GM08714 (cell line): Measurements from ENCODE around the gene PIWIL4.

Experiments
- H3K4me3 ChIP-seq: fragments of 200-500 bp; sonication (Bioruptor generic); 2 replicates; pipeline ENCODE4 v1.5.1; 2014; ENCODE audit warnings: mild to moderate bottlenecking, low read length, inconsistent platforms
- ZNF274 ChIP-seq: IDR thresholded peaks from 2 replicates; pipeline ENCODE4 v1.6.1; 2012; ENCODE audit warnings: mild to moderate bottlenecking, low read depth, low read length

Gene PIWIL4

DNA sequence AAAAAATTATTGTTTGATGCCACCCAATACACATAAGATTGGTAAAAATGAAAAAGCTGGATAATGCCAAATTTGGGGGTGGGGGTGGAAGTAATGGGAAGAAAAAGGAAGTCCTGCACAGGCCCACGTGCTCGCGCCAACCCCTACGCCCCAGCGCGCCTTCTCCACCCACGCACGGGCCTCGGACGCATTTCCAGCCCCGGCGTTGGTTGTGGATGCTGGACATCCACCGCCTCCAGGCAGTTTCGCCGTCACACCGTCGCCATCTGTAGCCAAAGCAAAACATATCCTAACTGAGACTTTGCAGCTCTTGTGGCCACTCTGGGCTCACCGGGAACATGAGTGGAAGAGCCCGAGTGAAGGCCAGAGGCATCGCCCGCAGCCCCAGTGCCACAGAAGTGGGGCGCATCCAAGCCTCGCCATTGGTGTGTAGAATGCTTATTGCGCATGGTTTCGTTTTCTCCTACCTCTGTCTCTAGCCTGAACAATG is at the start of gene PIWIL4:
Gene PIWIL4 (plus strand): TSS at position 188 of the 490 bp plus-strand sequence. CDS start 151 bp downstream, at position 339.
- H3K4me3 ChIP-seq: no peak within 1 kb of the TSS
- no peak for TF ChIP-seq ZNF274

DNA sequence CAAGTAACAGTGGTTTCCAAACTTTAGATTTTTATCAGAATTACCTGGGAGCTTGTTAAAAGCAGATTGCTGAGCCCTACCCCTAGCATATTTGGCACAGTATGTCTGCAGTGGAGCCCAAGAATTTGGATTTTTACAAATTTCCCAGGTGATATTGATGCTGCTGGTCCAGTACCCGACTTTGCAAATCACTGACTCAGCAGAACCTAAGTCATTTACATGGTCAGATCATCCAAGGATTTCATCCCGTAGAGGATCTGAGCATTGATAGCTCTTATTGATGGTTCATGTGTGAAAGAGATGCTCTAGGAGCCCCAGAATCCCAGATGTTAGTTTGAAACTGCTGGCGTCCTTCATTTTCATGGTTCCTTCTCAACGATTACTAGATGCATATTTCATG is 48.9 kb upstream of the PIWIL4 start:
- TF ChIP-seq ZNF274: no peak
- no peak overlapping the region for H3K4me3 ChIP-seq

DNA sequence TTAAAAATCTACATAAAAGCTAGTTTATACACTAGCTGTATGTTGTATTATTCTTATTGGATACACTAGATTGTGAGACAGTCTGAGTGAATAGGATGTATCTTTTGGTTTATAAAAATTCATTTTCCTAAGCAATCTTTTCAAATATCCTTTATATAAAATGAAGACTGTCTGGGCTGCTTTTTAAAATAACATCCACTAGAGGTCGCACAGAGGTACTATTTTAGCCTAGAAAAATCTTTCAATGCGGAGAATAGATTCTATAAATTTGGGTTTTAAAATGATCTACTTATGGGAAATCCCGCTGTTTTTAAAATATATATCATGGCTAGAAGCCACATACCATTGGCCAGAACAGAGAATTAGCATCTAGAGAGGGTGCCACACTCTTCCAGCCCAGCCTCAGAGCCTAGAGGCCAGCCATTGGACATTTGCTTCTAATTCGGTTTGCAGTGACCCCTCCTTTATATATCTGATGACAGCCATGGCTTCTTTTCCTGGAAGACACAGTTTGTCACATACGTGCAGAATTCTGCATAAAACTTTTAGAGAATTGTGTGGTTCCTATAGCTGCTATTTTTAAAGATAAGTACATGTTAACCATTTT is 47.6 kb upstream of the PIWIL4 start:
- no peak for TF ChIP-seq ZNF274
- no peak overlapping the region for H3K4me3 ChIP-seq

DNA sequence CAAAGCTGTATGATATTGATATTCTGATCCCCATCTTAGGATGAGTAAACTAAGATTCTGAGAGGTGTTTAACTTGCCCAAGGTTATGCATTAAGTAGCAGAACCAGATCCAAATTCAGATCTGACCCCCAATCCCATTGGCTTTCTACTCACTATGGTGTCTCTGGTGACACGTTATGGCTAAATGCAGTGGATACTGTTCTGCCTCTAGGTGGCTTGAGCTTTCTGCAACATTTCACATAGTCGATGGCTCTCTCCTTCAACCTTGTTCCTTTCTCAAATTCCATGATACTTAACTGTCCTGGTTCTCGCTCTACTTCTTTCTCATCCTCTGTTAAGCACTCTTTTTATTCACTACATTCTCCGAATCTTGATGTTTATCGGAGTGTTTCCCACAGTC is 45.5 kb upstream of the PIWIL4 start:
- TF ChIP-seq ZNF274: no peak
- no peak overlapping the region for H3K4me3 ChIP-seq

DNA sequence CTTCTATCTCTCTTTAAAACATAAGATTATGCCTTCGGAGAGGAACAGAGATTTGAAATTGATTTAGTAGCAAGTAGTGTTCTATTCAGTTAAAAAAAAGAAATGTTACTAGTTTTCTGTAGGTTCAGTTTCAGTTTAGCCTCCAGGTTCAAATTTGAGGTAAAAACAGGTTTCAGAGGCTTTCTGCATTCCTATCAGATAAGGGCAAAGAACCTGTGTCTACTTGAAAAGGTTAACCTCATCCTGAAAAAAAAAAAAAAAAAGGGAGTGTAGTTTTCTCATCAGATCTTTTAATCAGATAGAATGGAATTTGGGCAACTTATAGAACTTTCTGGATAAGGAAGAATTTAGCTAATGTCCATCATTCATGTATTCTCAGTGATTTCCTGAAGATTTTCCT is 42.8 kb upstream of the PIWIL4 start:
- TF ChIP-seq ZNF274: no peak
- no peak overlapping the region for H3K4me3 ChIP-seq

DNA sequence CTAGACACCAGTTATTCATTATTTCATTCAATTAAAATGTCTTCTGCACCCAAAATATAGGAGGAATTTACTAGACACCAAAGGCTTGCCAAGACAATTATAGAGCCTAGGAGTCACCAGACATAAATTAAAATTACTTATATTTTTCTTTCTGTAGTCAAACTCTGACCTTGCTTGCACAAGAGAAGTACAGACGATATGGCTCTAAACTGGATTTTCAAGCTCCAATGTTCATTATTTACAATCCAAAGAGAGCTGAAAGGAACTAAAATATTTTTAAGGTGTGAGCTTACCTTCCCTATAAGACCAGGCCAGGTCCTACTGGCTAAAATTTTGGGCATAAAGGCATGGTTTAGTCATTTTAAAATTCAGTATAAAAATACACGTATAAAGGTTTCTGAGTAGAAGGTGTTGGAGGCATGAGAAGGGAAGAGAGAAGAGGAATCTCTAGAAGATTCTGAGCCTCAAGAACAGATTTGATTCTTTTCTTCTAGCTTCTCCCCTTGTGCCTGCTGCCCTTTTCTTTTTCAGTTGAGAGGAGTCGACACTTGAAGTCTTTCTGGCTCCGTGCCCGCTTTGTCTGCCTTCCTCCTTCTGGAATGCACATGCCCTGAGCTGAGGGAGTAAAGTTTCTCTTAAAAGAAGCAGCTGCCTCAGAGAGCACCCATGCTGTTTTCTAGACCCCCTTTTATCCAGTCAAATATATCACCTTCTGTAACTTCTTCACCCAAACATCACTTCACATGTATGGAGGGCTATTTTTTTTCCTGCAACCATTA is 41.4 kb upstream of the PIWIL4 start:
- H3K4me3 ChIP-seq: no peak overlapping the region
- TF ChIP-seq ZNF274: no peak

DNA sequence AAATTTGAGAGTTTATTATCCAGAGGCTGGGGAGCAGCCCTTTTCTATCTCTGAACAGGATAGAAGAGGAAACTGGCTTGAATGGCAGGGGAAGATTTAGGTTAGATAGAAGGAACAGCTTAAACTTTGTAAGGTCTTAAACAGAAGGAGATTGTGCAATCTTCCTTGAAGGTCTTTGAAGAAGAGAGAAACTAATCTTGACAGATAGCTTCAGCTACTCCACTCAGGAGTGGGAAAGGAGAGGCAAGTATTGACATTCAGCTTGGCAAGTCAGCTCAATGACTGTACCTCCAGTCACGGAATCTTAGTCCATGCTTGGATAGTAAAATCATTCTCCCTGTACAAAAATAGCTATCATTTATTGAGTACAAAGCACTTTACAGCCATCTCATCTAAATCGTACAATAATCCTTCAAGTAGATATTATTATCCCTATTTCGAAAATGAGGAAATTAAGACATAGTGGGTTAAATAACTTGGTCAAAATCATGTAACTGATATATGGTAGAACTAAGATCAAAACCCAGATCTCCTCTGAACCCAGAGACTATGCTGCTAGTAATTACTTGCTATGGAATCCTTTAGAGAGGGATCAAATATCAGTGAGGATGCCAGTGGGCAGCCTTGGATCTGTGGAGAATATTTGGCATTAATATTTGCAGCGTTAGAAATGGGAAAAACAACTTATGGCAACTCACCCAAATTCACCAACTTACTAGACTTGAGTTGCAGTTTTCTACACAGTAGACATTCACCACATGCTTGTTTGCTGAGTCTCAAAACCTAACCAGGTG is 40.3 kb upstream of the PIWIL4 start:
- no peak overlapping the region for H3K4me3 ChIP-seq
- TF ChIP-seq ZNF274: no peak

DNA sequence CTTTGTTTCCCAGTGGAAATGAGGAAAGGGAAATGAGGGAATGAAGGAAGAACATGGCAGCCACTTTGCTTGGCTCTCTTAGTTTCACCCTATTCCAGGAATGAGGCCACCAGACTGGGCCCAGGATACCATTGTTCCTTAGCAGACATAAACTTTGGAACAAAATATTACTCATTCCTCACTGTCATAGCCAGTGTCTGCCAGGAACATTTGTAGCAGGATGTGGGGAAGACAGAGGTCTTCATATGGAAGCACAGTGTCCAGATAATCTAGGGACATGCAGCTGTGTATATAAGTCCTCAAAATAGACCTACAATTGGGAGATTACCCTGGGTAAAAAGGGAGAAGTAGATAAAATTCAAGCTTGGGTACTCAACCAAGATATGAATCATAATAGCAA is 38.6 kb upstream of the PIWIL4 start:
- no peak for TF ChIP-seq ZNF274
- H3K4me3 ChIP-seq: no peak overlapping the region

DNA sequence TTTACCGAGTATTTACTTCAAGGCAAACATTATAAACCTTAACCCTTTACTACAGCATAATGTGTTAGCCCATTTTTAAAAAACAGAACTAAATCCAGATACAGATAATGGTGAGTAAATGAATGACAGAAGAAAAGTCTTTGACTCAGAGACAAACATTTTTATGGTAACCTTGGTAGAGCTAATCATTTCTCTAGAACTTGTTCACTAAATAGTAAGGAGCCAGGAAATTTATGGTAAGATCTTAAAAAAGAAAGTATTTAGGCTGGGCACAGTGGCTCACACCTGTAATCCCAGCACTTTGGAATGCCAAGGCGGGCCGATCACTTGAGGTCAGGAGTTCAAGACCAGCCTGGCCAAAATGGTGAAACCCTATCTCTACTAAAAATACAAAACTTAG is 35.0 kb upstream of the PIWIL4 start:
- no peak for TF ChIP-seq ZNF274
- H3K4me3 ChIP-seq: no peak overlapping the region

DNA sequence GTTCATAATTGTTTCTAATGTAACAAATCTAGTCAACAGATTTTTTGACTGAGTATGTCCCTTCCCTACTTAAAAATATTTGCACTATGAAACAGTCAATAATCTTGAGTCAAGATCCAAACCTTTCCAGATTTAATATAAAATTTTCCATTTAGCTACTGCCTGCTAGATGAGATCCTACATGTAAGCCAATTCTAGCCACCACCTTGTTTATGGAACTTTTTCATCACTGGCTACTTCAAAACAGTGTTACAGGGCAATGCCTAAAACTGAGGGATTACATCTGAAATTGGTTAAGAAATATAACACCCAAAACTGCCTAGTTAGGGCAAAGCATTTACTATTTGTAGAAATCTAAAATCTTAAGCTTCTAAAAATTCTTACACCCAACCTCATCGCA is 34.0 kb upstream of the PIWIL4 start:
- H3K4me3 ChIP-seq: no peak overlapping the region
- TF ChIP-seq ZNF274: no peak

DNA sequence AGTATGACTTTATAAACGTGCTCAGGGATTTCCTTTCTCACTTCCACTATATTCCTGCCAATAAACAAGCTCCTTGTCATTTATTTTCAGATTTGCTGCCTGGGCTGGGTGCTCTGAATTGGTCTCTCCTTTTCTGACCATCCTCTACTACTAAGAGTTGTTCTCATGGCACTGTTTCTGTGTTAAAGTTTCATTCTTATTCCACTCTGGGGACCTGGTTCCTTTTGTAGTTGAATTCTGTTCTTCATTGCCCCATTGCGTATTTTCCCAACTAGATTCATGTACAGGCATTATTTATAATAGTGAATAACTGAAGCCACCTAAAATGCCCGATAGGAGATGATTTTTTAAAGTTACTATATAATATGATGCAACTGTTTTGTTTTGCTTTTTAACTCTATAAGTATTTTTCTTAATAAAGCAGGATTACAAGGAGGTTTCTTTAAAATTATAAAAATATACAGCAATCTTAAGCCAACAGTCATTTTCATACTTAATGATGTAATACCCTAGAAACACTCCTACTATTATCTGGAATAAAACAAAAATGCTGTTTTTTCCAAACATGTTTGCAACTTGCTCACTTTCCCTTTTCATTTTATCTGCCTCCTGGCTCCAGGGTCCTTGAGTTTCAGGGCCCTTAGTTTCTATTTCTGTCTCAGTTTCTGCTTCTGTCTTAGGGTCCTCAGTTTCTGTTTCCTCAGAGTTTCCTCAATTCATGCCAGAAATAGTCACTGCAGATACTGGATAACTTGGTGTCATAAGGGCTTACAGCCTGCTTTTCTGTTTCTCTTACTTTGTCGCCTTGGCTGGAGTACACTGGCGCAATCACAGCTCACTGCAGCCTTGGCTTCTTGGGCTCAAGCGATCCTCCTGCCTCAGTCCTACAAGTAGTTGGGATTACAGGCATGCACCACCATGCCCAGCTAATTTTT is 33.2 kb upstream of the PIWIL4 start:
- no peak overlapping the region for H3K4me3 ChIP-seq
- no peak for TF ChIP-seq ZNF274

DNA sequence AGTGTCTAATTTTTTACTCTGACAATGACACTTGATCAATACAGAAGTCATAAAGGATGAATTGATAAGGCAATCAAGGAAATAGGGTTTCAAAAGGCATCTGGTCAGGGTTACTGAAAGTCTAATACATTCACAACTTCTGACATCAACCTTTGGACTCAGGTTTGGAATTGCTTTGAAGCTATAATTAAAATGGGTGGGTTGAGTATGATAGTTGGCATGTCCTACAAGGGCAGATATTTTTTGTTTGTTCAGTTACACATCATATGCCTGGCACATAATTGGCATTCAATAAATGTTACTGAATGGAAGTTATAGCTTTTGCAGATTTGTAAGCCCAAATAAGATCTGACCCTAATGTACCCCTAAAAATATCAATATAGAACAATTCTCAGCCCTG is 30.8 kb upstream of the PIWIL4 start:
- no peak for TF ChIP-seq ZNF274
- H3K4me3 ChIP-seq: no peak overlapping the region

DNA sequence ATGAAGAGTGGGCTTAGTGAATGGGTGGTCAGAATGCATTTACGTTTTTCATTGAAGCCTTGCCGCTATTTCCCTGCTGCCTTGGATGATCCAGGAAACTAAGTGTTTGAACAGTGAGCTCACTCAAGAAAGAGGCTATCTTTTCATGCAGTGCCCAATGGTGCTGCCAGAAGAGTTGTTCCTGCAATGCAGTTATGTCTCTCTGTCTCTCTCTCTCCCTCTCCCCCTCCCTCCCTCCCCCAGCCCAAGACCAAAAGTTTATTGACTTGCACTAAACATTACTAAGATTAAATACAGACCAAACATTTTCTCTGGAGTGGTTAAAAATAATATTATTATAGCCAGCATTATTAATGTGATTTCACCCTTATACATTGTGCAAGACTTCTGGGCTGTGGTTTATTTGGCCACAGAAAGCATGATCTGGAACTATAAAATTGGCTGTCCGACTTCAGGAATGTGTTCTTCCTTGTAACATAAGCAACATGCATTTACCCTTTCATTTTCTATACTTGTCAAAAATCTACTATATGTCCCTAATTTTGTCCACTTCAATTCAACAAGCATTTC is 30.1 kb upstream of the PIWIL4 start:
- no peak overlapping the region for H3K4me3 ChIP-seq
- TF ChIP-seq ZNF274: no peak
